Right ventricle myocardium inferior (tissue), 1 donor: ENCODE data around the gene AATK. TPM values are rescaled to one million over a fixed set of nuclear protein-coding genes. Genes with fewer than 3 reads are reported as not detected.
"Not testable (repeated sequence)": the region's sequence is repeated elsewhere in the genome, so short reads cannot be mapped to it uniquely, and the experiment has no call there.

Experiments
- ATAC-seq: fragments of 200-7000 bp; cut with Tn5 transposase; one replicate; pipeline ENCODE4 v1.9.1; 2020; ENCODE audit warnings: mild to moderate bottlenecking, moderate library complexity
- DNase-seq: peaks from one replicate; pipeline ENCODE4 v3.0.0; 2021; ENCODE audit errors: missing footprints
- intact Hi-C: fragments of 100-400 bp; cut with DNase I; formaldehyde crosslinking; loops from one replicate; pipeline ENCODE4 v1.11.0; 2022
- total RNA-seq: library from RNA; stranded (reverse); fragmentation: NEBNext Ultra II Directional; extraction: Animal tissue kit (Norgen Biotek cat#: 25700); gene quantifications from one replicate; pipeline ENCODE4 v1.2.1, GENCODE V29; 2021
- donor health status: DM: no; HTN: yes; CAD: no; lungs with severe emphysema.

Gene AATK
- total RNA-seq, 1 donor from 2014 or later: 10.1 TPM

DNA sequence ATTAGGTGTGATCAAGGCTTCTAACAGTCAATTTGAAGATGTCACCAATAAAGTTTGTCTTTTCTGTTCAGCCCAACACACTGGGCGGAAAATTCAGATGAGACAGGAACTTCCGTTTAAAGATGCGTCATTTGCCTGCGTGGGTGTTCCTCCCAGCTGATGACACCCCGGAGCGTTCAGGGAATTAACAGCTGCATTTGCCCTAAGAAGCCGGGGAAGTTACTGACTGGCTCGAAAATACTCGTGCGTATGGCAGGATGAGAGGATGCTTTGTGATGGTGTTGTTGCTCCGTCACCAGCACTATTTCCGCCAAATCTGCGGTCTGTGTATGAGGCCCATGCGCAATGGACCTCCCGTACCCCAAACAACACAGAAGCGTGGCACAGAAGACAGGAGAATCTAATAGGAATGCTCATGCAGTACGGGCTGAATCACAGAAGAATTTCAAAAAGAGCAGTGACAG, 12.6 kb downstream of the AATK start:
- DNase-seq (peak; percentile 48), ATAC-seq (no peak)
- intact Hi-C loops: no loop called here

DNA sequence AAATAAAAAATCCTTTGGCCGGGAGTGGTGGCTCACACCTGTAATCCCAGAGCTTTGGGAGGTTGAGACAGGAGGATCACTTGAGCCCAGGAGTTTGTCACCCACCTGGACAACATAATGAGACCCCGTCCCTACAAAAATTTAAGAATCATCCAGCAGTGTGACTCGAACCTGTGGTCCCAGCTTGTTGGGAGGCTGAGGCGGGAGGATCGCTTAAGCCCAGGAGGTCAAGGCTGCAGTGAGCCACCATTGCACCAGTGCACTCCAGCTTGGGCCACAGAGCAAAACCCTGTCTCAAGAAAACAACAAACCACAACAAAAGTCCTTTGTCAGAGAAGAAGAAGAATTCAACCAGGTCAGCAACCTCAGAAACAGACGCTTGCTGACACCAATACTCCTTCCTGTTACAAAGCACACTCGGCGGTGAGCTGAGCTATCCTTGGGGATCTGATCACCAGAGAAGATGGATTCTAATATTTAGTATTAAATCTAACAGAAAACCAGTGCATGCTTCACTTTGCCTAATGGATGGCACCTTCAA, 13.7 kb downstream of the AATK start:
- ATAC-seq (no peak), DNase-seq (peak; percentile 31)
- intact Hi-C loops: no loop called here

DNA sequence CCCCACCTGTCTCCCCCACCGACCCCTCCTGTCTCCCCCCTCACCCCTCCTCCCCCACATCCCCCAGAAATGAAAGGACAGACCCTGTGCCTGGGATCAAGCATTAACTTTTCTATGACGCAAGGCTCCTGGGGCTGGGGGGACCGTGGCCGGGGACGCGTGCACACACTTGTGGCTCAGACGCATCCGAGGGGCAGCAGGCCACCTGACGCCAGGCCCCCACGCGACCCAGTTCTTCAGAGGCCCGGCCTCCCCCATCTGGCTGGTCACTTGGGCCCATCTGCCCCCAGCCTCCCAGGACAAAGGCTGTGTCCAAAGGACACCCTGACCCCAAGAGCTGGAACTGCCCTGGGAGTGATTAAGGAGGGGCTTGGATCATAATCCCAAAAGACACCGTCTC, 14.7 kb downstream of the AATK start:
- intact Hi-C loops: no loop called here
- ATAC-seq (no peak), DNase-seq (peak; percentile 32)

DNA sequence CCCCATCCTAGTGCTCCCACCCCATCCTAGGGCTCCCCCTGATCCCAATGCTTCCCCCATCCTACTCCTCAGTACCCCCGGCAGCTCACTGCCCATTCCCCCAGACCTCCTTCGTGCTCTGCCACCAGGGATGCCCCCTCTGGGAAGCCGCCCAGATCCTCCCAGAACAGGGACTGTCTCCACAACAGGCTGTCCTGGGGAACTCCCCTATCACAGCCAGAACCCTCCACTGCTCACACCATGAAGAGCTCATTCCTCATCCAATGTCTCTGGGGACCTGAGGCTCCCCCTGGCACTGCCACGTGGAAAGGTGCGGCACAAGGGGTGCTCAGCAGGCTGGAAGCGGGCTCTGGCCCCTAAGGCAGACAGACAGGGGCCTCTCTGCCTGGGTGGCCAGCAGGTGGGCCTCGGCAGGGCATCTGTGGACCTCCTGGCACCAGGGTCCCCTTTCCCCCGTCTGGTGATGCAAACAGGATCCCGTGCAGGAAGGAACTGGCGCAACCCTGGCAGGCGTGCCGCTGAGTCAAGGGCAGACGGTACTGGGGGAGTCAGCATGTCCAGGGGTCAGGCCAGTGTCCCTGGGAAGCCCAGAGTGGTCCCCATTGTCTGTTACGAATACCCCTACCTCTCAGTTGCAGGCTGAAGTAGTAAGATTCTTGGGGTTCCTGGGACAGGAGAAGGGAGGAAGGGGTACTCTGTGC, 15.5 kb downstream of the AATK start:
- ATAC-seq: no peak
- intact Hi-C loops: no loop called here
- peak; percentile 91 for DNase-seq

DNA sequence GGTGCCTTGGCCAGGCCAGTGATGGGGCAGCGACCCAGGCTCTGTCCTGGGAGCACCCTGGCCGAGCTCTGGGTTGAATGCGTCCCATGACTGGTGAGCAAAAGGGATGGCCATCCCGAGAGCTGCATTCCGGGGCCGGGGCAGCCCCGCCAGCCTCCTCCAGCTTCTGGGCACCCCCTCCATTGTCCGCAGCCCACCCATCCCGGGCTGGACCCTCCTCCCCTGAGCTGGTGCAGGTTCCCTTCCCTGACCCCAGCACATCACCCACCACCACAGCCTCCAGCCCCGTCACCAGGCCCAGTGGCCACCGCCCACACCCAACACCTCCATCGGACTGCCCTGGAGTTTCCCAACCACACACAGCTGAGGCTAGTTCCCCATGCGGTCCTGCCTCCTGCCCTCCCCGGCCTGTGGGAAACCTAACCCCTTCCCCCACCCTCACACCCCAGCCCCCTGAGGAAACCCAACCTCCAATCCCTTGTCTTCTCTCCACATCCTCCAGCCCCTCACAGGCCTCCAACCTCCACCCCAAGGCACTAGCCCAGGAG, 17.0 kb downstream of the AATK start:
- intact Hi-C loops: no loop called here
- peak; percentile 87 for DNase-seq
- ATAC-seq: no peak

DNA sequence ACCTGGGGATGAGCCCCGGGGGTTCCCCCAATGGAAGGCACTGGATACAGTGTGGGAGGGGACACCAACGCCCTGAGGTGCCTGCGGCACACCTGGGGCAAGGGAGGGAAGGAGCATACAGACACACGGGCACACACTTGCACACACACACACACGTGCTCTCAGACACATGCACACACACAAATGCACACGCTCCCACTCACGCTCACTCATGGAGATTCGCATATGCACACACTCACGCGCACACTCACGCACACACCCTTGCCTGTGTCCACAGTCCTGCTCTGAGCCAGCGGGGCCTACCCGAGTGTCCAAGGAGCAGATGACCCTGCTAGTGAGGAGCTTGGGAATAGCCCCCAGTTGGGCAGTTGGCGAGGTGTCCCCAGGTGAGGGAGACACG, 17.4 kb downstream of the AATK start:
- no peak for DNase-seq
- no peak for ATAC-seq
- intact Hi-C loops: no loop called here

DNA sequence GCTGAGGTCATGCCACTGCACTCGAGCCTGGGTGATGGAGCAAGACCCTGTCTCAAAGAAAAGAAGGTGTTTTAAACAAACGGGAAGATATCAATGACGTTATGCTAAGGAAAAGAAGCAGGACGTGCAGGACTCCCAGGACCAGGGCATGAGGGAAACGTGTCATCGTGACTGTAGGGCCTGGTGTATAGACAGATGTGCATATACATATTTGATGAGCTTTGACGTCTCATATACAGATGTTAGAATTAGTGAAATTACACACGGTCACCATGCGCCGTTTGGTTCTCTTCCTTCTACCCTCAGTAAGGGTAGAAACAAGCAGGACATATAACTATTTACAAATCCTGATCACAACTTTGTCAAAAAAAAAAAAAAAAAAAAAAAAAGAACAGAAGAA, 18.3 kb downstream of the AATK start:
- no peak for DNase-seq
- ATAC-seq: no peak
- intact Hi-C loops: no loop called here

DNA sequence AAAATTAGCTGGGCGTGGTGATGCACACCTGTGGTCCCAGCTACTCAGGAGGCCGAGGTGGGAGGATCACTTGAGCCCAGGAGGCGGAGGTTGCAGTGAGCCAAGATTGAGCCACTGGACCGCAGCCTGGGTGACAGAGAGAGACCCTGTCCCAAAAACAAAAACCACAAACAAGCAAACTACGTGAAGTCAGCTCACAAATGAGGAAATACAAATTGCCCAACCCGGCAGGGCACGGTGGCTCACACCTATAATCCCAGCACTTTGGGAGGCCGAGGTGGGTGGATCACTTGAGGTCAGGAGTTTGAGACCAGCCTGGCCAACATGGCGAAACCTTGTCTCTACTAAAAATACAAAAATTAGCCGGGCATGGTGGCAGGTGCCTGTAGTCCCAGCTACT, 19.8 kb downstream of the AATK start:
- DNase-seq, intact Hi-C loops, ATAC-seq: not testable (repeated sequence)

DNA sequence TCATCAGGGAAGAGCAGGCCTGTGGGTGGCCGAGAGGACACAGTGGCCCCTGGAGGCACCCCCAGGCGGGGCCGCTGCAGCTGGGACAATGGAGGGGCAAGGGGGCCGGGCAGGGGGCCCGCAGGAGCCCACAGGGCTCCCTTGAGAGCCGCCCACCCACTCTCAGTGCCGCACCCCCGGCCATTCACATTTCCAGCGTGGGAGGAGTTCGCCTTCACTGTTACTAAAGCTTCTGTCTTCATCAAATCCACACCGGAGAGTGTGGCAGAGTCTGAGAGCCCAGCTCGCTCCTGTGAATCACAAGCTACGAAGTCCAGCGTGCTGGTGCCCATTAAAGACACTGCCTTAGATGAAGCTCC, 21.6 kb downstream of the AATK start:
- DNase-seq: no peak
- no peak for ATAC-seq
- intact Hi-C loops: no loop called here

DNA sequence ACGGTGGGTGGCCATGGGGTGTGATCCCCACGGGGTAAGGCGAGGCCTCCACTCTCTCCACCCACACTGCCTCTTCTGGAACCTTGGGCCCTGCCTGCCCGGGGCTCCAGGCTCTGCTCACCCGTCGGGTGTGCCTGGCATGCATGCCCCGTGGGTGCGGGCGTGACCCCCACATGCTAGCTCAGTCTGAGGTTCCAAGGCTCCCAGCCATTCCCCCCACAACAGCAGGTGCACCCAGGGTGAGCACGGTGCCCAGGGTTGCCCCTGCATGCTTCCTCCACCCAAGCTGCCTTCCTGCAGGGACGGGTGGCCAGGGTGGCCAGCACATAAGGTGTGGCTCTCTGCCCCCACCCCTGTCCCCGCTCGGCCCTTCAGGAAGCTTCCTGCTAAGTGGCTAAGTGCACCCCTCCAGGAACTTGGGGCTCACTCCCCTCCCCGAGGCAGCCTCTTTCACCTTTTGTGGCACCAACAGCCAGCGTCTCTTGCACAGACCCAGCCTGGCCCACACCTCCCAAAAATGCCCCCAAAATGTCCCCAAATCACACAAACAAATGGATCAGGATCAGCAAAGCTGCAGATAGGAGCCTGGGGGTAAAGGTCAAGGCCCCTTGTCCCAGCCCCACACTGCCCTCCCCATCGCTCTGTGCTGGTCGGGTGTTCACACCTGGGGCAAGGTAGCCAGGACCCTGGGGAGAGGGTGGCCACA, 22.2 kb downstream of the AATK start:
- intact Hi-C loops: loop anchor here (2.0 kb wide), 1 partner anchor 57 kb away; no protein-coding TSS in a partner anchor
- no peak for ATAC-seq

DNA sequence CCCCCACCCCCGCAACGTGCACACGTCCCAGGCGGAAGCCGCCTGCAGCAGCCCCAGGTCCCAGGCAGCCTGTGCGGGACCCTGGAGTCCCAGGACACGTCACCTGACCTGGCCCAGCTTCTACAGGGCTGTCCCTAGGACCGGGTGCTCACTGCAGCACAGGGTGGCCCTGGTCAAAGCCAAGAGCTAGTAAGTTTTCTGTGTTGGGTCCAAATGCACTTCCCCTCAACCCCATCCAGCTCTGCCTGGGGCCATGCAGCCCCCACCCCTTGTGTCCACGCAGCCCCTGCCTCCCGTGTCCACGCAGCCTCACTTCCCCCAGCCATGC, 22.9 kb downstream of the AATK start:
- peak; percentile 9 for ATAC-seq
- intact Hi-C loops: loop anchor here (2.0 kb wide), 1 partner anchor 58 kb away; no protein-coding TSS in a partner anchor

More for the DNA sequence above, 22.2 kb downstream of the AATK start:
- no peak for DNase-seq

DNA sequence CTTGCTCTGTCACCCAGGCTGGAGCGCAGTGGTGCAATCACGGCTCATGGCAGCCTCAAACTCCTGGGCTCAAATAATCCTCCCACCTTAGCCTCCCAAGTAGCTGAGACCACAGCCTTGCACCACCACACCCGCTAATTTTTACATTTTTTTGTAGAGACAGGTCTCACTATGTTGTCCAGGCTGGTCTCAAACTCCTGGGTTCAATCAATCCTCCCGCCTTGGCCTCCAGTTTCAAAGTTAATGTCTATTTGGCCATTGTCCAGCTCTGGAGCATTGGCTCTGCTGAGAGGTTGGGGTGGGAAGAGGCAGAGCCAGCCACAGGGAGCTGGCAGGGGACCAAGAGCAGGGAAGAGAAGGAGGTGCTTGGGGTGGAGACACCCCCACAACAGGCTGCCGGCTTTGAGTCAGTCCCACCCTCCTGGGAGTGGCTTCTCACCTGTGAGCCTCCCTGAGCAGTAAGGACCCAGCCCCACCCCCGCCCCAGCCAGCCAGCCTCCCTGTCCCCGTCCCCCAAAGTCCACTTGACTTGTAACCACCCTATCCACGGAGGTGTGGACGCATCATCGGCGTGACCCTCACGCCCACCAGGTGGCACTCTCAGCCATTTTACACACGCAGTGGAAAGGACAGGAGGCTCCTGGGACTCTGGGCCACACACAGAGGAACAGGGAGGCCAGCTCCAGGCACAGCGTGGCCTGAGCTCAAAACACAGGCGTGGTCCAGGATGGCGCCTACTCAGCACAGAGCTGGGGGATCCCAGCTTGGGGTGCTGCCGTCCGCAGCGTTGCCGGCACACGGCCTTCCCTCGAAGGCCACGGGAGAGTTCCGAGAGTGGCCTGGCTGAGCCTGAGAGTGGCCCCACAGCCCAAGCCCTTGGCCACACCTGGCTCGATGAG, 23.5 kb downstream of the AATK start:
- intact Hi-C loops: loop anchor here (1.0 to 2.0 kb wide), 2 partner anchors 58 to 99 kb away; no protein-coding TSS in a partner anchor
- peak; percentile 92 for ATAC-seq

More for the DNA sequence above, 22.9 kb downstream of the AATK start:
- no peak for DNase-seq

DNA sequence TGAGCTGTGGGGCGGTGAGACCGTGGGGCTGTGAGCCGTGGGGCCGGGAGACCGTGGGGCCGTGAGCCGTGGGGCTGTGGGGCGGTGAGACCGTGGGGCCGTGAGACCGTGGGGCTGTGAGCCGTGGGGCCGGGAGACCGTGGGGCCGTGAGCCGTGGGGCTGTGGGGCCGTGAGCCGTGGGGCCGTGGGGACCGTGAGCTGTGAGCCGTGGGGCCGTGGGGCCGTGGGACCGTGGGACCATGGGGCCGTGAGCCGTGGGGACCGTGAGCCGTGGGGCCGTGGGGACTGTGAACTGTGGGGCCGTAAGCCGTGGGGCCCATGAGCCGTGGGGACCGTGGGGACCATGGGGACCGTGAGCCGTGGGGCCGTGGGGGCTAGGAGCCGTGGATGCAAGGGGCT, 25.3 kb downstream of the AATK start:
- DNase-seq (no peak), ATAC-seq (no peak)
- intact Hi-C loops: no loop called here

More for the DNA sequence above, 23.5 kb downstream of the AATK start:
- DNase-seq: peak; percentile 91

DNA sequence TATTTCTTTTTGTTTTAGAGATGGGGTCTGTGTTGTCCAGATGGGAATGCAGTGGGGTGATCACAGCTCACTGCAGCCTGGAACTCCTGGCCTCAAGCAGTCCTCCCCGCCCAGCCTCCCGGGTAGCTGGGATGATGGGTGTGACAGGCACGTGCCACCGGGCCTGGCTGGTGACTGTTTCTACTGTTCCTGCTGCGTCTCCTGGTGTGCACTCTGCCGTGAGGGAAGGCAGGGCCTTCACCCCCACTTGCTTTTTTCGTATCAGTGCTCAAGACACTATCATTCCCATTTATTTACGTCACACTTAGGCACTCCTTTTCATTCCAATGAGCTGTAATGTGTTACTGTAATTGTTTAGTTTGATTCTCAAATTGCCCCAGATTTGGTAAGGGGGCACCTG, 26.0 kb downstream of the AATK start:
- intact Hi-C loops: no loop called here
- no peak for DNase-seq

DNA sequence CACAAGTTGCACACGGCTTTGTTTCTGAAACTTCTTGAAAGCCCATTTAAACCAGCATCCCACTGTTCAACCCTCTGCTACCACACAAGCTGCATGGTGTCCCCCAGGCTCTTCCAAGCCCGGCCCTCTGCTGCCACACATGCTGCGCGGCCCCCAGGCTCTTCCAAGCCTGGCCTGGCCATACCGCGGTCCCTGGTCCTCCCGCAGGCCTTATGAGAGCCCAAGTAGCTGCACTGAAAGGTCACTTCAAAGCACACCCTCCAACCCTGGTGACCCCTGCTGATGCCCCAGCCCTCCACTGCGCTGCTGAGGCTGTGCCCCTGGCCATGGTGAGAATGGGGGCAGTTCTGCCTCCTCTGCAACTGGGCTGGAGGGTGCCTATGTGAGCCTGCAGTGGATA, 26.6 kb downstream of the AATK start:
- ATAC-seq (no peak), DNase-seq (no peak)
- intact Hi-C loops: no loop called here

More for the DNA sequence above, 26.0 kb downstream of the AATK start:
- no peak for ATAC-seq

DNA sequence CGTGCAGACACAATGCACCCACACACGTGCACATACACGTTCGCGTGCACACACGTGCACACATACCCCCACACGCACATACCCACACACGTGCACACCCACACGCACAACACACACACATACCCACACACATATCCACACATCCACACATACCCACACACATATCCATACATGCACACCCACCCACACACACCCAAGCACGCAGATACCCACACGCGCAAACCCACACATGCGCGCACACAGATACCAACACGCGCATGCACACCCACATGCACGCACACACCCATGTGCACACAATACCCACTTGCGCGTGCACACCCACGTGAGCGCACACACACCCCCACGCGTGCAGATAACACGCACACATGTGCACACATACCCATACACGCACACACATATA, 27.5 kb downstream of the AATK start:
- DNase-seq: no peak
- no peak for ATAC-seq
- intact Hi-C loops: no loop called here

DNA sequence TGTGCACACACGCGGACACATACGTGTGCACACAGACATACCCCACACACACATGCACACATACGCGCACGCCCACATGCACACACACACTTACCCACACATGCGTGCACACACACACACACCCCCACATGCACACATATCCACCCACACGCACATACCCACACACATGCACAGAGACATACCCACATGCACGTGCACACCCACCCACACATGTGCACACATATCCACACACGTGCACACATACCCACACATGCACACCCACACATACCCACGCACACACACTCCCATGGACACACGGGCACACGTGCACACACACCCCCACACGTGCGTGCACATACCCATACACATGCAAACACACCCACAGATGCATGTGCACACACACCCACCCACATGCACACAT, 27.9 kb downstream of the AATK start:
- intact Hi-C loops: no loop called here
- ATAC-seq: no peak
- DNase-seq: no peak

DNA sequence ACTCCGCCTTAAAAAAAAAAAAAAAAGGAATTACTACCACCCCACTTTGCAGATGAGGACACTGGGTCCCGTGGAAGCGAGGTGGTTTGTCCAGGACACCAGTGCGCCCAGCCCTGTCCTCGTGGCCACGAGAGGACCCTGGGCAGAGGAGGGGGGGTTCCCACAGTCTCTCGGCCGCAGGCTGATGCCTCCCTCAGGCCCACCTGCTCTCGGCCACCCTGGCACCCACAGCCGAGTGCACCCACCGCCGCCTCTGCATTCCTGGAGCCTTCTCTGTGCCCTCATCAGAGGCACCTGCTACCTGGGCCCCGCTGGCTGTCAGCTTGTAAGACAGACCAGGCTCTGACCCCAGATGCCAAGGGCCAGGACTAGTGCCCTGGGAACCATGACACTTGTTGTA, 28.8 kb downstream of the AATK start:
- no peak for ATAC-seq
- intact Hi-C loops: no loop called here
- no peak for DNase-seq

DNA sequence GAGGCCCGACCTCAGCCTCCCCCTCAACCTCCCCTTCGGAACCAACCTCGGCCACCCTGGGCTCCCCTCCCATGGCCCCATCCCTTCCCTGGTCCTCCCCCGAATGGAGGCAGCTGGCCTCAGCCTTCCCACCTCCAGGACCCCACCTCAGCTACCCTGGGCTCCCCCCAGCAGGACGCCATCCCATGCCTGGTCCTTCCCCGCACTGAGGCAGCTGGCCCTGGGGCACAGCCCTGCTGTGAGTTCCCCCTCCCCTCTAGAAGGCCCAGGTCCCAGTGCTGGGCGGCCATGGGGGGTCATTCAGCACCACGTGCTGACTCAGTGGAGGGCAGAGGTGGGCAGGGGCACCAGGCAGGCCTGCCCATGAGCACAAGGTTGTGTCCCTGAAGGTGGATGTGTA, 29.7 kb downstream of the AATK start:
- no peak for ATAC-seq
- intact Hi-C loops: no loop called here

More for the DNA sequence above, 29.7 kb downstream of the AATK start:
- DNase-seq: no peak
